ENCODE results near the gene PLA2G7.

GRCh38 chr6:46699970-46700369 is 35.2 kb downstream of the PLA2G7 start:
- TF ChIP-seq CTCF (IDR thresholded peaks at IDR 0.05) (no peak), POLR2A (IDR thresholded peaks at IDR 0.05) (no peak)
